Measurements from ENCODE around the gene UQCC5.

Gene UQCC5

GRCh38 chr3:52516509-52517195 lies 19.8 kb upstream of the UQCC5 start:
- Mint-ChIP-seq H3K4me3 (no peak overlapping the region), H3K27me3 (no peaks in the 10 kb centered on the region), H3K9me3 (no peaks in the 10 kb centered on the region), H3K4me1 (no peaks in the 10 kb centered on the region), H3K27ac (no peak overlapping the region)
- ATAC-seq (no peak), DNase-seq (no peak)

DNA sequence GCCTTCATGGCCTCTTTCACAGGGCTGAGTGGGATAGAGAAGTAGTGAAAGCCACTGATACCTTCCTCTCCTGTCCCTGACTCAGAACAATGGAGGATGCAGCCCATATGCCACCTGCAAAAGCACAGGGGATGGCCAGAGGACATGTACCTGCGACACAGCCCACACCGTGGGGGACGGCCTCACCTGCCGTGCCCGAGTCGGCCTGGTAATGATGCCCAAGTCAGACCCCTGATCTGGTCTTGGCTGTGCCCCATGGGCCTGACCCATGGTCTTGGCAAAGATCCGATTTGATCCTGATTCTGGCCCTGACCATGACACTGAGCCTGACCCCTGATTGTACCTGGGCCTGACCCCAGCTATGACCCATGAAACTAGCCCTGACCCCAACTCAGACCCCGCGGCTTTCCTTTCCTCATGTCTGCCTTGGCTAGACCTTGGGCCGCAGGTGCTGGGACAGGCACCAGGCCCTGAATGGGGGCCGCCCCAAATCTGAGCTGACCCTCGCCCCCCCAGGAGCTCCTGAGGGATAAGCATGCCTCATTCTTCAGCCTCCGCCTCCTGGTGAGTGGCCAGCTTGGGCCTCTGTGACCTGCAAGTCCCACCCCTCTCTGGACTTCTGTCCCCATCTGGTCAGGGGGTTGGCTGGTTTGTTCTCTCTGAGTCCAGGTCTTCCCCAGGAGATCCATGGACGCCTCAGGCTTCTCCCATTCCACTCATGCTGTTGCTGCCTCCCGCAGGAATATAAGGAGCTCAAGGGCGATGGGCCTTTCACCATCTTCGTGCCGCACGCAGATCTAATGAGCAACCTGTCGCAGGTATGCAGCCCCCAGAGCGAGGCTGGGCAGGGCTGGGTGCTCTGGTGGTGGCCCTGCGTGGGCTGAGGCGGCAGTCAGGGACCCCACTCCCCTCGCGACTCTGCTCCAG lies 18.3 kb upstream of the UQCC5 start:
- ATAC-seq (no peak), DNase-seq (no peak)
- Mint-ChIP-seq H3K4me3 (no peak overlapping the region), H3K4me1 (no peaks in the 10 kb centered on the region), H3K27me3 (no peaks in the 10 kb centered on the region), H3K9me3 (no peaks in the 10 kb centered on the region), H3K27ac (no peak overlapping the region)

DNA sequence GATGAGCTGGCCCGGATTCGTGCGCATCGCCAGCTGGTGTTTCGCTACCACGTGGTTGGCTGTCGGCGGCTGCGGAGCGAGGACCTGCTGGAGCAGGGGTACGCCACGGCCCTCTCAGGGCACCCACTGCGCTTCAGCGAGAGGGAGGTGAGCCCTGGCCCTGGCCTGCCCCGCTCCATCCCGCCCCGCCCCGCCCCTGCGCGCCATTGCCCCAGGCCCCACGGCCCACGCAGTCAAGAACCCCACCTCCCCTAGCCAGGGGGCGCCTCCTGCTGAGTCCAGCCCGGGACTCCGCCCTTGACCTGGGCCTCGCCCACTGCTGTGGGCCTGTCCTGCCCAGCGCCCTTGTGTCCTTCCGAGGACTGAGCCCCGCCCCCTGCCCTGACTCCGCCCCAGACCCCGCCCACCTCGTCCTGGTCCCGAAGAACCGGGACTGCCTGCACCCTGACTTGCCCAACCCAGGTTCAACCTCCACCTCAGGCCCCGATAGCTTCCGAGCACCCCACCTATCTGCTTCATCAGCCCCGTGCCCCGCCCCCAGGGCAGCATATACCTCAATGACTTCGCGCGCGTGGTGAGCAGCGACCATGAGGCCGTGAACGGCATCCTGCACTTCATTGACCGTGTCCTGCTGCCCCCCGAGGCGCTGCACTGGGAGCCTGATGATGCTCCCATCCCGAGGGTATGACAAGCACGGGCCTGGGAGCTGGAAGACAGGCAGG lies 17.5 kb upstream of the UQCC5 start:
- ATAC-seq (peak; percentile 18), DNase-seq (no peak)
- H3K27me3 Mint-ChIP-seq, result no peaks in the 10 kb centered on the region
- no peaks in the 10 kb centered on the region for H3K9me3 Mint-ChIP-seq
- no peak overlapping the region for H3K4me3 Mint-ChIP-seq
- H3K27ac Mint-ChIP-seq, result no peak overlapping the region
- H3K4me1 Mint-ChIP-seq, result no peaks in the 10 kb centered on the region

- H3K9me3 Mint-ChIP-seq, result no peaks in the 10 kb centered on the region
Observed at GRCh38 chr3:52519445-52520140, 16.8 kb upstream of the UQCC5 start.

GRCh38 chr3:52520141-52520667 lies 16.2 kb upstream of the UQCC5 start:
- no peak overlapping the region for H3K27ac Mint-ChIP-seq
- no peak for ATAC-seq
- no peaks in the 10 kb centered on the region for H3K27me3 Mint-ChIP-seq
- H3K4me1 Mint-ChIP-seq, result no peaks in the 10 kb centered on the region
- no peak for DNase-seq
- H3K4me3 Mint-ChIP-seq, result no peak overlapping the region
- no peaks in the 10 kb centered on the region for H3K9me3 Mint-ChIP-seq

More at GRCh38 chr3:52519445-52520140, 16.8 kb upstream of the UQCC5 start:
- no peaks in the 10 kb centered on the region for H3K4me1 Mint-ChIP-seq
- H3K4me3 Mint-ChIP-seq, result no peak overlapping the region
- H3K27me3 Mint-ChIP-seq, result no peaks in the 10 kb centered on the region
- no peak overlapping the region for H3K27ac Mint-ChIP-seq
- ATAC-seq (no peak), DNase-seq (no peak)

GRCh38 chr3:52520716-52521487 lies 15.5 kb upstream of the UQCC5 start:
- Mint-ChIP-seq H3K4me1 (no peaks in the 10 kb centered on the region), H3K4me3 (no peak overlapping the region), H3K27me3 (no peaks in the 10 kb centered on the region), H3K9me3 (no peaks in the 10 kb centered on the region), H3K27ac (no peak overlapping the region)
- no peak for DNase-seq
- no peak for ATAC-seq

DNA sequence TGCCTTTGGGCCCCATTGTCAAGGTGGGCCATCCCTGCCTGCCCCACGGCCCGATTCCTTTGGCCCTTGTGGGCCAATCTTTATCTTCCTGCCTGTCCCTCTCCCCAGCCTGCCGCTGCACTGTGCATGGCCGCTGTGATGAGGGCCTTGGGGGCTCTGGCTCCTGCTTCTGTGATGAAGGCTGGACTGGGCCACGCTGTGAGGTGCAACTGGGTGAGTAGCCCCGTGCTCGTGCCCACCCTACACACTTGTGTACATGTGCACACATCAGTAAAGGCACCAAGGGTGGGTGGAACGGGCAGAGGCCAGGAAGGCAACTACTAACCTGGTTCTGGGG lies 14.9 kb upstream of the UQCC5 start:
- H3K4me1 Mint-ChIP-seq, result no peaks in the 10 kb centered on the region
- no peak for DNase-seq
- no peaks in the 10 kb centered on the region for H3K9me3 Mint-ChIP-seq
- H3K4me3 Mint-ChIP-seq, result no peak overlapping the region
- no peak overlapping the region for H3K27ac Mint-ChIP-seq
- ATAC-seq, result no peak
- H3K27me3 Mint-ChIP-seq, result no peaks in the 10 kb centered on the region

GRCh38 chr3:52521881-52522650 lies 14.3 kb upstream of the UQCC5 start:
- H3K4me3 Mint-ChIP-seq, result no peak overlapping the region
- no peaks in the 10 kb centered on the region for H3K27me3 Mint-ChIP-seq
- no peak overlapping the region for H3K27ac Mint-ChIP-seq
- ATAC-seq, result no peak
- H3K4me1 Mint-ChIP-seq, result no peaks in the 10 kb centered on the region
- DNase-seq, result no peak
- no peaks in the 10 kb centered on the region for H3K9me3 Mint-ChIP-seq

DNA sequence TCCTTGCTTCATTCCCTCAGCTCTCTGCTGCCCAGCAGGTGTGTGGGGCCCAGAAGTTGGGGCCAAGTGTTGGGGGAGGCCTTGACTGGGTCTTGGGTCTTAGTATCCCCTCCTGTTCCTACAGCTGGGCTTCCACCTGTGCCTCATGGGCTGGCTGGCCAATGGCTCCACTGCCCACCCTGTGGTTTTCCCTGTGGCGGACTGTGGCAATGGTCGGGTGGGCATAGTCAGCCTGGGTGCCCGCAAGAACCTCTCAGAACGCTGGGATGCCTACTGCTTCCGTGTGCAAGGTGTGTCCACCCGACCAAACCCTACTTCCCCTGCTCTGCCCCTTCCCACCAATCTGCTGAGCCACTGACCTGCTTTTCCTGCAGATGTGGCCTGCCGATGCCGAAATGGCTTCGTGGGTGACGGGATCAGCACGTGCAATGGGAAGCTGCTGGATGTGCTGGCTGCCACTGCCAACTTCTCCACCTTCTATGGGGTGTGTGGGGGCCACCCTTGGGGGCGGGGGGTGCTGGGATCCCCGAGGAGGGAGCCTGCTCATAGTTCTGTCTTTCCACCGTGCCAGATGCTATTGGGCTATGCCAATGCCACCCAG lies 13.7 kb upstream of the UQCC5 start:
- no peak overlapping the region for H3K4me3 Mint-ChIP-seq
- H3K27ac Mint-ChIP-seq, result no peak overlapping the region
- H3K4me1 Mint-ChIP-seq, result no peaks in the 10 kb centered on the region
- ATAC-seq, result no peak
- no peak for DNase-seq
- no peaks in the 10 kb centered on the region for H3K9me3 Mint-ChIP-seq
- H3K27me3 Mint-ChIP-seq, result no peaks in the 10 kb centered on the region

GRCh38 chr3:52523386-52524257 lies 12.8 kb upstream of the UQCC5 start:
- H3K27ac Mint-ChIP-seq, result peak overlapping the region in 1 of 2 donors; percentile 63
- H3K4me3 Mint-ChIP-seq, result no peak overlapping the region
- H3K27me3 Mint-ChIP-seq, result no peaks in the 10 kb centered on the region
- ATAC-seq (no peak), DNase-seq (no peak)
- H3K4me1 Mint-ChIP-seq, result no peaks in the 10 kb centered on the region
- H3K9me3 Mint-ChIP-seq, result no peaks in the 10 kb centered on the region

GRCh38 chr3:52524258-52524751 lies 12.1 kb upstream of the UQCC5 start:
- no peaks in the 10 kb centered on the region for H3K27me3 Mint-ChIP-seq
- ATAC-seq (no peak), DNase-seq (no peak)
- no peaks in the 10 kb centered on the region for H3K4me1 Mint-ChIP-seq
- no peaks in the 10 kb centered on the region for H3K9me3 Mint-ChIP-seq
- H3K4me3 Mint-ChIP-seq, result no peak overlapping the region
- H3K27ac Mint-ChIP-seq, result no peak overlapping the region

- Mint-ChIP-seq H3K27me3 (no peaks in the 10 kb centered on the region), H3K4me1 (no peaks in the 10 kb centered on the region), H3K4me3 (no peak overlapping the region), H3K9me3 (no peaks in the 10 kb centered on the region), H3K27ac (no peak overlapping the region)
- DNase-seq (no peak), ATAC-seq (no peak)
Observed at GRCh38 chr3:52524752-52525679, 11.4 kb upstream of the UQCC5 start.

All from stimulated activated naive CD8-positive, alpha-beta T cell treated with anti-CD3 and anti-CD28 coated beads, Interleukin-15, amount 100 ng/mL, for 72 hours (primary cell).